Astrocyte (in vitro differentiated cells and primary cell): ENCODE results near the gene MUS81. TPM values are rescaled to one million over a fixed set of nuclear protein-coding genes. Genes with fewer than 3 reads are reported as not detected.
A peak's percentile ranks its signal among the peaks of the same experiment; 100 is the strongest.

Experiments used
- DNase-seq: peaks from one replicate; pipeline ENCODE4 v3.0.0-alpha.2; 2010; ENCODE audit warnings: low read depth
- FAIRE-seq: peaks from 2 replicates; lab custom pipeline; 2011; peaks lifted over from hg19 to GRCh38; lab: Jason Lieb, UNC
- H2AFZ ChIP-seq: 2 replicates; pipeline ENCODE4 v1.6.0; 2012; ENCODE audit warnings: low read depth, low read length, inconsistent platforms
- H3K27ac ChIP-seq: 2 replicates; pipeline ENCODE4 v1.5.1; 2011; ENCODE audit warnings: low read depth, low read length, inconsistent platforms
- H3K27me3 ChIP-seq: 2 replicates; pipeline ENCODE4 v1.6.0; 2011; ENCODE audit warnings: low read length, inconsistent platforms; ENCODE audit not compliant: insufficient read depth
- H3K36me3 ChIP-seq: 2 replicates; pipeline ENCODE4 v1.5.1; 2011; ENCODE audit warnings: low read length, inconsistent platforms; ENCODE audit not compliant: insufficient read depth
- H3K4me1 ChIP-seq: 2 replicates; pipeline ENCODE4 v1.5.1; 2011; ENCODE audit warnings: low read length, inconsistent platforms; ENCODE audit not compliant: insufficient read depth
- H3K4me2 ChIP-seq: 2 replicates; pipeline ENCODE4 v1.6.0; 2012; ENCODE audit warnings: low read length, inconsistent platforms
- H3K4me3 ChIP-seq: 2 replicates; pipeline ENCODE4 v1.5.1; 2011; ENCODE audit warnings: low read depth, mild to moderate bottlenecking, low read length, inconsistent platforms; ENCODE audit not compliant: insufficient read depth
- H3K79me2 ChIP-seq: 2 replicates; pipeline ENCODE4 v1.6.0; 2012; ENCODE audit warnings: mild to moderate bottlenecking, low read length, inconsistent platforms; ENCODE audit not compliant: insufficient read depth
- H3K9ac ChIP-seq: 2 replicates; pipeline ENCODE4 v1.6.0; 2012; ENCODE audit warnings: mild to moderate bottlenecking, low read length, inconsistent platforms
- H3K9me3 ChIP-seq: 2 replicates; pipeline ENCODE4 v1.5.1; 2012; ENCODE audit warnings: low read depth, mild to moderate bottlenecking, low read length, inconsistent platforms; ENCODE audit not compliant: insufficient read depth
- H4K20me1 ChIP-seq: 2 replicates; pipeline ENCODE4 v1.6.0; 2012; ENCODE audit warnings: low read length, inconsistent platforms; ENCODE audit not compliant: insufficient read depth
- H3K27ac Mint-ChIP-seq: one replicate; pipeline ENCODE4 v1.8.0; 2021; ENCODE audit warnings: mild to moderate bottlenecking, mixed read lengths; ENCODE audit not compliant: unreplicated experiment
- H3K27me3 Mint-ChIP-seq: one replicate; pipeline ENCODE4 v1.8.0; 2021; ENCODE audit warnings: low read depth, mixed read lengths; ENCODE audit not compliant: unreplicated experiment
- H3K36me3 Mint-ChIP-seq: one replicate; pipeline ENCODE4 v1.8.0; 2021; ENCODE audit warnings: low read depth, mixed read lengths; ENCODE audit not compliant: unreplicated experiment
- H3K4me1 Mint-ChIP-seq: one replicate; pipeline ENCODE4 v1.8.0; 2021; ENCODE audit warnings: low read depth, mixed read lengths; ENCODE audit not compliant: unreplicated experiment
- H3K4me3 Mint-ChIP-seq: one replicate; pipeline ENCODE4 v1.8.0; 2021; ENCODE audit warnings: mild to moderate bottlenecking, moderate library complexity, mixed read lengths; ENCODE audit not compliant: unreplicated experiment
- H3K9me3 Mint-ChIP-seq: one replicate; pipeline ENCODE4 v1.8.0; 2021; ENCODE audit warnings: mild to moderate bottlenecking, mixed read lengths; ENCODE audit not compliant: unreplicated experiment
- CTCF ChIP-seq: IDR thresholded peaks from 2 replicates; pipeline ENCODE4 v1.5.1; 2011; ENCODE audit warnings: low read depth, mild to moderate bottlenecking, inconsistent platforms, low read length, moderate library complexity; ENCODE audit not compliant: insufficient read depth
- EZH2 ChIP-seq: IDR thresholded peaks from 2 replicates; pipeline ENCODE4 v1.6.1; 2012; ENCODE audit warnings: mild to moderate bottlenecking, low read length, inconsistent platforms; ENCODE audit not compliant: insufficient read depth
- total RNA-seq: library from RNA; stranded (reverse); gene quantifications from 2 replicates; pipeline ENCODE4 v1.2.1, GENCODE V29; 2021

The MUS81 gene
- total RNA-seq, 1 donor from 2014 or later, result 59.9 TPM

GRCh38 chr11:65870307-65870658, 10.1 kb downstream of the MUS81 start:
- peaks cover 14% of the 10 kb centered on the region for H3K4me1 Mint-ChIP-seq
- Histone ChIP-seq H3K27me3 (no peaks in the 10 kb centered on the region), H3K9me3 (no peaks in the 10 kb centered on the region), H3K79me2 (peaks cover 47% of the 10 kb centered on the region), H3K4me3 (no peak overlapping the region), H3K36me3 (peaks cover 15% of the 10 kb centered on the region), H3K27ac (no peak overlapping the region), H3K9ac (peak overlapping the region; percentile 92), H2AFZ (no peak overlapping the region), H3K4me2 (peak overlapping the region; percentile 100), H3K4me1 (peaks cover 33% of the 10 kb centered on the region), H4K20me1 (peaks cover 61% of the 10 kb centered on the region)
- peak overlapping the region; percentile 60 for H3K4me3 Mint-ChIP-seq
- H3K9me3 Mint-ChIP-seq, result no peaks in the 10 kb centered on the region
- peaks cover 7% of the 10 kb centered on the region for H3K36me3 Mint-ChIP-seq
- DNase-seq (no peak), FAIRE-seq (no peak)
- H3K27ac Mint-ChIP-seq, result peak overlapping the region; percentile 50
- H3K27me3 Mint-ChIP-seq, result no peaks in the 10 kb centered on the region
- TF ChIP-seq EZH2, result no peak
- no peak for TF ChIP-seq CTCF

GRCh38 chr11:65870706-65871681, 10.8 kb downstream of the MUS81 start:
- H3K27ac Mint-ChIP-seq, result peak overlapping the region; percentile 50
- TF ChIP-seq CTCF, result no peak
- no peak for TF ChIP-seq EZH2
- H3K79me2 ChIP-seq, result peaks cover 47% of the 10 kb centered on the region
- DNase-seq (no peak), FAIRE-seq (no peak)
- peak overlapping the region; percentile 100 for H3K4me2 ChIP-seq
- H4K20me1 ChIP-seq, result peaks cover 54% of the 10 kb centered on the region
- H3K27ac ChIP-seq, result no peak overlapping the region
- peaks cover 33% of the 10 kb centered on the region for H3K4me1 ChIP-seq
- H3K9ac ChIP-seq, result peak overlapping the region; percentile 92
- H3K4me3 ChIP-seq, result peak overlapping the region; percentile 68
- no peak overlapping the region for H2AFZ ChIP-seq
- H3K27me3 ChIP-seq, result no peaks in the 10 kb centered on the region
- H3K9me3 Mint-ChIP-seq, result no peaks in the 10 kb centered on the region
- H3K9me3 ChIP-seq, result no peaks in the 10 kb centered on the region
- no peaks in the 10 kb centered on the region for H3K27me3 Mint-ChIP-seq
- peak overlapping the region; percentile 80 for H3K4me3 Mint-ChIP-seq
- peaks cover 7% of the 10 kb centered on the region for H3K36me3 Mint-ChIP-seq
- H3K4me1 Mint-ChIP-seq, result peaks cover 14% of the 10 kb centered on the region
- peaks cover 14% of the 10 kb centered on the region for H3K36me3 ChIP-seq
